ENCODE results near the gene OSBPL5.
A peak's percentile ranks its signal among the peaks of the same experiment; 100 is the strongest.
"Not testable (repeated sequence)": the region's sequence is repeated elsewhere in the genome, so short reads cannot be mapped to it uniquely, and the experiment has no call there.

OSBPL5 gene

DNA sequence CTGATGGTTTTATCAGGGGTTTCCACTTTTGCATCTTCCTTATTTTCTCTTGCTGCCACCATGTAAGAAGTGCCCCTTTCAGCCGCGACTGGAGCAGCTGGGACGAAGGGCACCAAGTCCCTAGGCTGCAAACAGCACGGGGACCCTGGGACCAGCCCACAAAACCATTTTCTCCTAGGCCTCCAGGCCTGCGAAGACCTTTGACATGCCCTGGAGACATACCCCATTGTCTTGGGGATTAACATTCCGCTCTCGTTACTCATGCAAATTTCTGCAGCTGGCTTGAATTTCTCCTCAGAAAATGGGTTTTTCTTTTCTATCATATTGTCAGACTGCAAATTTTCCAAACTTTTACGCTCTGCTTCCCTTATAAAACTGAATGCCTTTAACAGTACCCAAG, 101.2 kb downstream of the OSBPL5 start:
- peaks cover 16% of the 10 kb centered on the region for H3K9me3 ChIP-seq (ENCODE audit: insufficient read depth, low read depth, low read length)
- H2BK120ac ChIP-seq (ENCODE audit: insufficient read depth, low read length, poor library complexity); H3K18ac ChIP-seq (ENCODE audit: low read length); H2AFZ ChIP-seq (ENCODE audit: insufficient read depth, low read length, poor library complexity); H3K23ac ChIP-seq (ENCODE audit: low read length); H2BK5ac ChIP-seq (ENCODE audit: low read depth, low read length, poor library complexity); H3K4me1 ChIP-seq (ENCODE audit: control insufficient read depth in 1 of 2, insufficient read depth in 2 of 2, low read length in 2 of 2); H4K12ac ChIP-seq (ENCODE audit: low read depth, low read length); H2BK12ac ChIP-seq (ENCODE audit: low read length); H3K4me2 ChIP-seq (ENCODE audit: low read length); H3K14ac ChIP-seq (ENCODE audit: low read length); H4K8ac ChIP-seq (ENCODE audit: low read depth, low read length); H2AK5ac ChIP-seq (ENCODE audit: low read length); H3K79me2 ChIP-seq (ENCODE audit: control insufficient read depth, insufficient read depth, low read length, poor library complexity); H3K9ac ChIP-seq (ENCODE audit: low read length); H3K27ac ChIP-seq (ENCODE audit: low read depth, low read length); H3K36me3 ChIP-seq (ENCODE audit: control insufficient read depth in 1 of 2, insufficient read depth in 2 of 2, low read length in 2 of 2); H3K4me3 ChIP-seq (ENCODE audit: low read depth, low read length); H4K91ac ChIP-seq (ENCODE audit: low read depth, low read length); H3K79me1 ChIP-seq (ENCODE audit: low read length); H3K4ac ChIP-seq (ENCODE audit: low read depth, low read length); H3K27me3 ChIP-seq (ENCODE audit: insufficient read depth, low read length): not testable (repeated sequence)
- no CpG with 5 or more reads among the region's 8 CpGs for WGBS (ENCODE audit: extremely low coverage, insufficient coverage, insufficient read length)
- peak in 1 of 2 donors; percentile 68 for DNase-seq

DNA sequence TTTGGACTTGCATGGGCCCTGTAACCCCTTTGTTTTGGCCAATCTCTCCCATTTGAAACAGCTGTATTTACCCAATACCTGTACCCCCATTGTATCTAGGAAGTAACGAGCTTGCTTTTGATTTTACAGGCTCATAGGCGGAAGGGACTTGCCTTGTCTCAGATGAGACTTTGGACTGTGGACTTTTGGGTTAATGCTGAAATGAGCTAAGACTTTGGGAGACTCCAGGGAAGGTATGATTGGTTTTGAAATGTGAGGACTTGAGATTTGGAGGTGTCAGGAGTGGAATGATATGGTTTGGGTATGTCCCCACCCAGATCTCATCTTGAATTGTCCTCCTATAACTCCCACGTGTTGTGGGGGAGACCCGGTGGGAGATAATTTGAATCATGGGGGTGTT, 101.7 kb downstream of the OSBPL5 start:
- H3K9ac ChIP-seq (ENCODE audit: low read length); H3K4me1 ChIP-seq (ENCODE audit: control insufficient read depth in 1 of 2, insufficient read depth in 2 of 2, low read length in 2 of 2); H3K4me2 ChIP-seq (ENCODE audit: low read length); H3K23ac ChIP-seq (ENCODE audit: low read length); H2AFZ ChIP-seq (ENCODE audit: insufficient read depth, low read length, poor library complexity); H3K79me1 ChIP-seq (ENCODE audit: low read length); H4K12ac ChIP-seq (ENCODE audit: low read depth, low read length); H3K36me3 ChIP-seq (ENCODE audit: control insufficient read depth in 1 of 2, insufficient read depth in 2 of 2, low read length in 2 of 2); H2AK5ac ChIP-seq (ENCODE audit: low read length); H3K4me3 ChIP-seq (ENCODE audit: low read depth, low read length); H2BK120ac ChIP-seq (ENCODE audit: insufficient read depth, low read length, poor library complexity); H4K91ac ChIP-seq (ENCODE audit: low read depth, low read length); H3K4ac ChIP-seq (ENCODE audit: low read depth, low read length); H2BK12ac ChIP-seq (ENCODE audit: low read length); H3K18ac ChIP-seq (ENCODE audit: low read length); H4K8ac ChIP-seq (ENCODE audit: low read depth, low read length); H2BK5ac ChIP-seq (ENCODE audit: low read depth, low read length, poor library complexity); H3K27me3 ChIP-seq (ENCODE audit: insufficient read depth, low read length); H3K79me2 ChIP-seq (ENCODE audit: control insufficient read depth, insufficient read depth, low read length, poor library complexity); H3K27ac ChIP-seq (ENCODE audit: low read depth, low read length); DNase-seq; H3K14ac ChIP-seq (ENCODE audit: low read length): not testable (repeated sequence)
- no CpG with 5 or more reads among the region's 4 CpGs for WGBS (ENCODE audit: extremely low coverage, insufficient coverage, insufficient read length)
- peaks cover 16% of the 10 kb centered on the region for H3K9me3 ChIP-seq (ENCODE audit: insufficient read depth, low read depth, low read length)

DNA sequence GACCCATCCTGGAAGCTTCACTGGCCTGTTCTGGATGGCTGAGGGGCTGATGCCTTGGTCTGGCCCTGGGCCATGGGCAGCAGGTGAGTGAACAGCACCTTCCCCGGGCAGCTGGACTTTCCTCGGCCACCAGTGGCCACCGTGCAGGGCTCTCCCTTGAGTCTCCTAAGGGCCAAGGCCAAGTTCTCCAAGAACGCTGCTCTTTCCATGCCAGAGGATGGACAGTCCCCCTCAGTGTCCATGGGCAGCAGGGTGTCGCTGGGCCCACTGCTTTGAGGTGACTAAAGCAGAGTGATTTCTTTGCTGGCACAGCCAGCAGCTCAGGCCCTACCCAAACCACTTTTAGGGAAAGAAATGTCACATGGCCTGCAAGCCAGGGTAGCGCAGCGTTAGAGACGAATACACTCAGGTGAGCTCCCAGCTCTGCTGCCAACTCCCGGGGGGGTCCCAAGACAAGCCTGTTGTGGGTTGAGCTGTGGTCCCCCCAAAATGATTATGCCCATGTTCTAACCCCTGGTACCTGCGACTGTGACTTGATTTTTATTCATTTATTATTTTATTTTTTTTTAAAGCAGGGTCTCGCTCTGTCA, 104.6 kb downstream of the OSBPL5 start:
- H4K8ac ChIP-seq (ENCODE audit: low read depth, low read length): no peak overlapping the region
- H3K4ac ChIP-seq (ENCODE audit: low read depth, low read length): no peak overlapping the region
- H3K4me2 ChIP-seq (ENCODE audit: low read length): no peak overlapping the region
- H3K18ac ChIP-seq (ENCODE audit: low read length): no peak overlapping the region
- H3K36me3 ChIP-seq (ENCODE audit: control insufficient read depth in 1 of 2, insufficient read depth in 2 of 2, low read length in 2 of 2): no peaks in the 10 kb centered on the region
- H3K9me3 ChIP-seq (ENCODE audit: insufficient read depth, low read depth, low read length): peaks cover 9% of the 10 kb centered on the region
- H2AFZ ChIP-seq (ENCODE audit: insufficient read depth, low read length, poor library complexity): no peak overlapping the region
- no peak overlapping the region for H2AK5ac ChIP-seq (ENCODE audit: low read length)
- H2BK120ac ChIP-seq (ENCODE audit: insufficient read depth, low read length, poor library complexity): peak overlapping the region; percentile 22
- no peak overlapping the region for H3K9ac ChIP-seq (ENCODE audit: low read length)
- no peak overlapping the region for H2BK5ac ChIP-seq (ENCODE audit: low read depth, low read length, poor library complexity)
- WGBS (ENCODE audit: extremely low coverage, insufficient coverage, insufficient read length): no CpG with 5 or more reads among the region's 11 CpGs
- no peak overlapping the region for H3K27ac ChIP-seq (ENCODE audit: low read depth, low read length)
- no peak overlapping the region for H4K91ac ChIP-seq (ENCODE audit: low read depth, low read length)
- peak overlapping the region; percentile 64 for H3K14ac ChIP-seq (ENCODE audit: low read length)
- no peak overlapping the region for H4K12ac ChIP-seq (ENCODE audit: low read depth, low read length)
- DNase-seq: no peak
- peaks cover 11% of the 10 kb centered on the region for H3K79me1 ChIP-seq (ENCODE audit: low read length)
- H3K79me2 ChIP-seq (ENCODE audit: control insufficient read depth, insufficient read depth, low read length, poor library complexity): peaks cover 12% of the 10 kb centered on the region
- no peak overlapping the region for H2BK12ac ChIP-seq (ENCODE audit: low read length)
- no peaks in the 10 kb centered on the region for H3K27me3 ChIP-seq (ENCODE audit: insufficient read depth, low read length)
- H3K4me1 ChIP-seq (ENCODE audit: control insufficient read depth in 1 of 2, insufficient read depth in 2 of 2, low read length in 2 of 2): peaks cover 9 to 17% of the 10 kb centered on the region in 2 experiments
- no peak overlapping the region for H3K4me3 ChIP-seq (ENCODE audit: low read depth, low read length)
- no peak overlapping the region for H3K23ac ChIP-seq (ENCODE audit: low read length)

DNA sequence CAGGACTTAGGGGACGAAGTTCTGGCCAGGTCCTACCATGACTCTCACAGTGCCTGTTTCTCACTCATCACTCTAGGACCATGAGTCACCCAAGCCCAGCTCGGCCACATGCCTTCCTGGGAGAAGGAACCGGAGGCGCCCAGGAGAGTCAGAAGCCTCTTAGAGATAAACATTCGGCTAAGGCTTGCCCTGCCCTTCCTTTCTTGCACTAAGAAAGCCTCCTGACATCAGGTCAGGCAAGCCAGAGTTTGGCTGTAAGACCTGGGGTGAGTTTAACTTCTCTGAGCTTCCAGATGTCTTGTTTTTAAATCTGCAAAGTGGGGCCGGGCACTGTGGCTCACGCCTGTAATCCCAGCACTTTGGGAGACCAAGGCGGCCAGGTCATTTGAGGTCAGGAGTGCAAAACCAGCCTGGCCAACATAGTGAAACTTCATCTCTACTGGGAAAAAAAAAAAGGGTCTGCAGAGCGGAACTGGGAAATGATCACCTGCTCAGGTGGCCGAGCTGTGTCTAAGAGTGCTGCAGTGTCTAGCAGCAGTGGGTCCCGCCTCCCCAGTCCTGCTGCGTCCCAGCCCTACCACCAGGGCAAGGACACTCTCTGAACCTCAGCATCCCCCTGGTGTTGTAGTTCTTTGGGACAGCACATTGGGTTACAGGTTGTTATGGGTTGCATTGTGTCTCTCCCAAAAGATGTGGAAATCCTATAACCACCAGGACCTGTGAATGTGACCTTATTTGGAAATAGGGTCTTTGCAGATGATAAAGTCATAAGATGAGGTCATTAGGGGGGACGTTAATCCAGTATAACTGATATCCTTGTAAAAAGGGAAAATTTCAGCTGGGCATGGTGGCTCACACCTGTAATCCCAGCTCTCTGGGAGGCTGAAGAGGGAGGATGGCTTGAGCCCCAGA, 106.1 kb downstream of the OSBPL5 start:
- no peak overlapping the region for H3K23ac ChIP-seq (ENCODE audit: low read length)
- H3K9ac ChIP-seq (ENCODE audit: low read length): no peak overlapping the region
- H3K27me3 ChIP-seq (ENCODE audit: insufficient read depth, low read length): no peaks in the 10 kb centered on the region
- no peak overlapping the region for H2AK5ac ChIP-seq (ENCODE audit: low read length)
- H4K8ac ChIP-seq (ENCODE audit: low read depth, low read length): no peak overlapping the region
- no peak overlapping the region for H2BK5ac ChIP-seq (ENCODE audit: low read depth, low read length, poor library complexity)
- no peak overlapping the region for H4K12ac ChIP-seq (ENCODE audit: low read depth, low read length)
- H4K91ac ChIP-seq (ENCODE audit: low read depth, low read length): no peak overlapping the region
- no peak overlapping the region for H3K14ac ChIP-seq (ENCODE audit: low read length)
- H3K9me3 ChIP-seq (ENCODE audit: insufficient read depth, low read depth, low read length): peaks cover 7% of the 10 kb centered on the region
- peaks cover 11% of the 10 kb centered on the region for H3K79me1 ChIP-seq (ENCODE audit: low read length)
- no peak overlapping the region for H3K4me3 ChIP-seq (ENCODE audit: low read depth, low read length)
- no peak overlapping the region for H3K4me2 ChIP-seq (ENCODE audit: low read length)
- WGBS (ENCODE audit: extremely low coverage, insufficient coverage, insufficient read length): no CpG with 5 or more reads among the region's 13 CpGs
- H2BK12ac ChIP-seq (ENCODE audit: low read length): no peak overlapping the region
- no peak overlapping the region for H3K27ac ChIP-seq (ENCODE audit: low read depth, low read length)
- peaks cover 13% of the 10 kb centered on the region for H3K79me2 ChIP-seq (ENCODE audit: control insufficient read depth, insufficient read depth, low read length, poor library complexity)
- DNase-seq: peak; percentile 88 to 92
- H3K4ac ChIP-seq (ENCODE audit: low read depth, low read length): no peak overlapping the region
- no peak overlapping the region for H3K18ac ChIP-seq (ENCODE audit: low read length)
- H2BK120ac ChIP-seq (ENCODE audit: insufficient read depth, low read length, poor library complexity): no peak overlapping the region
- peaks cover 9 to 17% of the 10 kb centered on the region in 2 experiments for H3K4me1 ChIP-seq (ENCODE audit: control insufficient read depth in 1 of 2, insufficient read depth in 2 of 2, low read length in 2 of 2)
- no peak overlapping the region for H2AFZ ChIP-seq (ENCODE audit: insufficient read depth, low read length, poor library complexity)
- H3K36me3 ChIP-seq (ENCODE audit: control insufficient read depth in 1 of 2, insufficient read depth in 2 of 2, low read length in 2 of 2): peaks cover 4 to 5% of the 10 kb centered on the region in 2 experiments
